ENCODE measurements around the gene SLC23A1. TPM values are rescaled to one million over a fixed set of nuclear protein-coding genes. Genes with fewer than 3 reads are reported as not detected.

The SLC23A1 gene
- total and polyA plus RNA-seq, 2 donors (not counting 1 experiment from before 2014, with no cell fraction given), result 5.8 to 9.6 TPM

- H3K27me3 ChIP-seq (replicated peaks in 1 of 4; ENCODE audit: control extremely low read depth in 1 of 4, control insufficient read depth in 3 of 4, insufficient read depth in 4 of 4, low read length in 3 of 4), result no peaks in the 10 kb centered on the region
- intact Hi-C loops (cut with micrococcal nuclease), result no loop called here
- 0% methylated on average over 4 of the region's 9 CpGs for WGBS (ENCODE audit: insufficient coverage)
- TF ChIP-seq EZH2 (IDR thresholded peaks at IDR 0.05; ENCODE audit: borderline replicate concordance, insufficient read depth, low read depth, low read length, poor library complexity, severe bottlenecking) (no peak), CTCF (IDR thresholded peaks at IDR 0.05) (no peak)
- H3K4me2 ChIP-seq (replicated peaks; ENCODE audit: low read depth, low read length, poor library complexity, severe bottlenecking), result peak overlapping the region; percentile 76
- ChIA-PET POLR2A (interaction anchor here (2.5 kb wide), 1 partner anchor 43 kb away, joined by 5 read pairs; the partner anchor contains the start of gene PAIP2), CTCF (no interaction called here)
- Mint-ChIP-seq H3K27me3 (no peaks in the 10 kb centered on the region), H3K27ac (peak overlapping the region; percentile 99), H3K9me3 (ENCODE audit: insufficient read depth) (no peaks in the 10 kb centered on the region), H3K4me3 (peak overlapping the region; percentile 73), H3K4me1 (peaks cover 72% of the 10 kb centered on the region)
- H3K9ac ChIP-seq (ENCODE audit: low read length), result peak overlapping the region; percentile 42
- peaks cover 51 to 73% of the 10 kb centered on the region in 2 donors for H3K4me1 ChIP-seq (ENCODE audit: control insufficient read depth in 2 of 2, insufficient read depth in 2 of 2, low read length in 2 of 2)
- H4K20me1 ChIP-seq (ENCODE audit: control insufficient read depth, insufficient read depth, low read length, poor library complexity, severe bottlenecking), result no peaks in the 10 kb centered on the region
- peak overlapping the region in 4 of 5 experiments; percentile 20 to 42 (median 34) for H3K4me3 ChIP-seq (ENCODE audit: control extremely low read depth in 1 of 5, extremely low read depth in 1 of 5, insufficient read depth in 1 of 5, low read depth in 2 of 5, low read length in 4 of 5)
- DNase-seq, result no peak
- peak overlapping the region; percentile 55 for H2AFZ ChIP-seq (ENCODE audit: insufficient read depth, low read depth, low read length, poor library complexity, severe bottlenecking)
- peaks cover 36% of the 10 kb centered on the region for H3K79me2 ChIP-seq (ENCODE audit: control insufficient read depth, insufficient read depth, low read length)
- no peaks in the 10 kb centered on the region for H3K9me3 ChIP-seq (ENCODE audit: control extremely low read depth in 1 of 3, control insufficient read depth in 2 of 3, insufficient read depth in 1 of 3, low read length in 2 of 3)
- H3K36me3 ChIP-seq (replicated peaks in 1 of 2; ENCODE audit: control extremely low read depth in 1 of 2, control insufficient read depth in 1 of 2, extremely low read depth in 1 of 2, insufficient read depth in 2 of 2, low read length in 1 of 2), result no peaks in the 10 kb centered on the region
- peak overlapping the region; percentile 62 to 76 for H3K27ac ChIP-seq (ENCODE audit: low read length in 2 of 2)
- no peak for ATAC-seq (ENCODE audit: low read depth)
Observed at GRCh38 chr5:139384591-139385051, 1.5 kb upstream of the SLC23A1 start.

DNA sequence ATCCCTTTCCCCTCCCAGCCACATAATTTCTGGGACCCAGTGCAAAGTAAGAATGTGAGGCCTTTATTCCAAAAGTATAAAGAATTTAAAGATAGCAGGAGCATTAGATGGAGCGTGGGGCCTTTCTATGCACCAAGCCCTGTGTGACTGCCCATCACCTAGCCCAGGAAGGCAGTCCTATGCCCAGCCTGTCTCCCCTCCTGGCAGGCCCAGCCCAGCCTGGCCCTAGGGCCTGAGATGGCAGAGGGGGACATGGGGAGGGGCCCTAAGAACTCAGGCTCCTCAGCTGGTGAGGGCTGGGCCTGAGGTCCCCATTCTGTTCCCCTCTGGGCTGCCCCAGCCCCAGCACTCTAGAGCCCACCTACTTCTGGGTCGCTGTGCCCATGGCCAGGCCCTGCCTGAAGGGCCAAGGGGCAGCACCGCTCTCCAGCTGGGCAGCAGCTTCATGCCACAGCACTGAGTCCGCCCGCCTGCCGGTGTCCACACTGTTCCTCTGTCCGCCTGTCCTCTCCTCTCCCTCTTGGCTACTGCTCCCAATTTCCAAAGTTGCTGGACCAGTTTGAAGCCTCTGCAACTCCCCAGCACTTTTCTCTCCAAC is 995 bp upstream of the SLC23A1 start:
- Histone ChIP-seq H3K9me3 (ENCODE audit: control extremely low read depth in 1 of 3, control insufficient read depth in 2 of 3, insufficient read depth in 1 of 3, low read length in 2 of 3) (no peaks in the 10 kb centered on the region), H3K4me3 (ENCODE audit: control extremely low read depth in 1 of 5, extremely low read depth in 1 of 5, insufficient read depth in 1 of 5, low read depth in 2 of 5, low read length in 4 of 5) (peak overlapping the region in 1 of 5 experiments; percentile 38), H3K27me3 (replicated peaks in 1 of 4; ENCODE audit: control extremely low read depth in 1 of 4, control insufficient read depth in 3 of 4, insufficient read depth in 4 of 4, low read length in 3 of 4) (no peaks in the 10 kb centered on the region), H3K79me2 (ENCODE audit: control insufficient read depth, insufficient read depth, low read length) (peaks cover 36% of the 10 kb centered on the region), H3K36me3 (replicated peaks in 1 of 2; ENCODE audit: control extremely low read depth in 1 of 2, control insufficient read depth in 1 of 2, extremely low read depth in 1 of 2, insufficient read depth in 2 of 2, low read length in 1 of 2) (no peaks in the 10 kb centered on the region), H3K4me1 (ENCODE audit: control insufficient read depth in 2 of 2, insufficient read depth in 2 of 2, low read length in 2 of 2) (peaks cover 46 to 68% of the 10 kb centered on the region in 2 donors), H2AFZ (ENCODE audit: insufficient read depth, low read depth, low read length, poor library complexity, severe bottlenecking) (no peak overlapping the region), H3K27ac (ENCODE audit: low read length in 2 of 2) (peak overlapping the region; percentile 62 to 76), H4K20me1 (ENCODE audit: control insufficient read depth, insufficient read depth, low read length, poor library complexity, severe bottlenecking) (no peaks in the 10 kb centered on the region), H3K4me2 (replicated peaks; ENCODE audit: low read depth, low read length, poor library complexity, severe bottlenecking) (peak overlapping the region; percentile 76), H3K9ac (ENCODE audit: low read length) (peak overlapping the region; percentile 42)
- peak overlapping the region; percentile 99 for H3K27ac Mint-ChIP-seq
- DNase-seq (peak; percentile 8), ATAC-seq (ENCODE audit: low read depth) (no peak)
- H3K9me3 Mint-ChIP-seq (ENCODE audit: insufficient read depth), result no peaks in the 10 kb centered on the region
- intact Hi-C loops (cut with micrococcal nuclease), result no loop called here
- WGBS (ENCODE audit: insufficient coverage), result 87% methylated on average over 7 of the region's 7 CpGs
- H3K27me3 Mint-ChIP-seq, result no peaks in the 10 kb centered on the region
- TF ChIP-seq EZH2 (IDR thresholded peaks at IDR 0.05; ENCODE audit: borderline replicate concordance, insufficient read depth, low read depth, low read length, poor library complexity, severe bottlenecking) (no peak), CTCF (IDR thresholded peaks at IDR 0.05) (no peak)
- H3K4me1 Mint-ChIP-seq, result peaks cover 67% of the 10 kb centered on the region
- CTCF ChIA-PET, result interaction anchor here (0.6 kb wide), 1 partner anchor 118 kb away, joined by 3 read pairs; no protein-coding TSS in a partner anchor
- POLR2A ChIA-PET, result interaction anchor here (2.5 kb wide), 1 partner anchor 42 kb away, joined by 5 read pairs; the partner anchor contains the start of gene PAIP2
- H3K4me3 Mint-ChIP-seq, result peak overlapping the region; percentile 73
